HL-60/S4 treated with retinoic acid at 250 ng/mL for 4 days and 3 days (cell line): ENCODE measurements around the gene AGRP.

ENCODE experiments used
- in situ Hi-C: fragments of 300-500 bp; cut with MboI; formaldehyde crosslinking; loops from 2 replicates; pipeline ENCODE4 v1.7.0; 2022; ENCODE audit warnings: low sequenced_read_pairs

Gene AGRP

GRCh38 chr16:67463691-67464090, 19.7 kb downstream of the AGRP start:
- in situ Hi-C loops, result no loop called here

GRCh38 chr16:67463059-67463458, 20.3 kb downstream of the AGRP start:
- in situ Hi-C loops, result no loop called here

- in situ Hi-C loops, result no loop called here
Measured at GRCh38 chr16:67462279-67462655, 21.1 kb downstream of the AGRP start.

GRCh38 chr16:67461600-67462278, 21.6 kb downstream of the AGRP start:
- in situ Hi-C loops, result no loop called here

GRCh38 chr16:67460961-67461360, 22.4 kb downstream of the AGRP start:
- in situ Hi-C loops, result no loop called here

GRCh38 chr16:67460168-67460567, 23.2 kb downstream of the AGRP start:
- in situ Hi-C loops, result no loop called here

GRCh38 chr16:67459861-67460150, 23.5 kb downstream of the AGRP start:
- in situ Hi-C loops, result no loop called here

- in situ Hi-C loops, result no loop called here
Measured at GRCh38 chr16:67459066-67459860, 24.1 kb downstream of the AGRP start.

- in situ Hi-C loops, result no loop called here
Measured at GRCh38 chr16:67458121-67458641, 25.2 kb downstream of the AGRP start.

- in situ Hi-C loops, result no loop called here
Measured at GRCh38 chr16:67457611-67458010, 25.7 kb downstream of the AGRP start.

GRCh38 chr16:67456391-67457081, 26.8 kb downstream of the AGRP start:
- in situ Hi-C loops, result no loop called here

- in situ Hi-C loops, result no loop called here
Measured at GRCh38 chr16:67454852-67455251, 28.5 kb downstream of the AGRP start.

- in situ Hi-C loops, result no loop called here
Measured at GRCh38 chr16:67454104-67454503, 29.2 kb downstream of the AGRP start.

- in situ Hi-C loops, result no loop called here
Measured at GRCh38 chr16:67451704-67452435, 31.5 kb downstream of the AGRP start.

GRCh38 chr16:67451061-67451703, 32.2 kb downstream of the AGRP start:
- in situ Hi-C loops, result no loop called here

GRCh38 chr16:67449739-67450138, 33.6 kb downstream of the AGRP start:
- in situ Hi-C loops, result loop anchor here (25.0 kb wide), 1 partner anchor 487 kb away; the partner anchor contains the start of gene CES3

GRCh38 chr16:67449336-67449735, 34.0 kb downstream of the AGRP start:
- in situ Hi-C loops, result loop anchor here (25.0 kb wide), 1 partner anchor 487 kb away; the partner anchor contains the start of gene CES3

- in situ Hi-C loops, result loop anchor here (25.0 kb wide), 1 partner anchor 486 kb away; the partner anchor contains the start of gene CES3
Measured at GRCh38 chr16:67448580-67448979, 34.8 kb downstream of the AGRP start.

GRCh38 chr16:67447508-67448076, 35.8 kb downstream of the AGRP start:
- in situ Hi-C loops, result loop anchor here (25.0 kb wide), 1 partner anchor 485 kb away; the partner anchor contains the start of gene CES3

GRCh38 chr16:67446968-67447507, 36.3 kb downstream of the AGRP start:
- in situ Hi-C loops, result loop anchor here (25.0 kb wide), 1 partner anchor 485 kb away; the partner anchor contains the start of gene CES3
